HepG2 (cell line): ENCODE measurements around the gene RGS6.

Experiments used
- CTCF ChIP-seq: sonication (generic); formaldehyde crosslinking; IDR thresholded peaks from 2 replicates; pipeline ENCODE4 v1.5.0; 2020; ENCODE audit warnings: mild to moderate bottlenecking, missing genetic modification reagents, moderate library complexity
- ELK4 ChIP-seq: sonication (generic); formaldehyde crosslinking; IDR thresholded peaks from 2 replicates; pipeline ENCODE4 v1.9.0; 2021; ENCODE audit warnings: missing genetic modification reagents, borderline replicate concordance
- EP300 ChIP-seq, 3 experiments: sonication (generic) in 1 of 3; formaldehyde crosslinking in 1 of 3; IDR thresholded peaks; 2 replicates each; pipeline versions ENCODE4 v1.5.1 to v1.6.1; 2011 to 2020; ENCODE audit warnings: low read depth in 2 of 3, low read length in 2 of 3, borderline replicate concordance in 1 of 3, improper control_type of control experiment in 1 of 3, mild to moderate bottlenecking in 1 of 3, missing genetic modification reagents in 1 of 3, moderate library complexity in 1 of 3
- IKZF1 ChIP-seq: fragments of 450-650 bp; IDR thresholded peaks from 2 replicates; pipeline ENCODE4 v1.7.1; 2016
- MIXL1 ChIP-seq: IDR thresholded peaks from 2 replicates; pipeline ENCODE4 v1.6.1; 2016
- MXI1 ChIP-seq: IDR thresholded peaks from 3 replicates; pipeline ENCODE4 v1.6.1; 2012; ENCODE audit warnings: low read depth, low read length, inconsistent platforms, borderline replicate concordance
- SMARCC2 ChIP-seq: fragments of 450-650 bp; IDR thresholded peaks from 2 replicates; pipeline ENCODE4 v1.6.1; 2017; ENCODE audit warnings: antibody characterized with exemption, mild to moderate bottlenecking
- ZNF256 ChIP-seq: sonication (generic); formaldehyde crosslinking; conservative IDR thresholded peaks from 2 replicates; pipeline ENCODE4 v1.4.0; 2020; ENCODE audit warnings: missing genetic modification reagents
- ZNF788 ChIP-seq: sonication (generic); formaldehyde crosslinking; IDR thresholded peaks from 2 replicates; pipeline ENCODE4 v1.5.0; 2020; ENCODE audit warnings: mild to moderate bottlenecking, missing genetic modification reagents, borderline replicate concordance
- TF ChIP-seq, protein P1 (sequence below): sonication (generic); formaldehyde crosslinking; IDR thresholded peaks from 2 replicates; pipeline ENCODE4 v1.8.1; 2023; ENCODE audit warnings: missing genetic modification reagents, inconsistent platforms, borderline replicate concordance

DNA sequence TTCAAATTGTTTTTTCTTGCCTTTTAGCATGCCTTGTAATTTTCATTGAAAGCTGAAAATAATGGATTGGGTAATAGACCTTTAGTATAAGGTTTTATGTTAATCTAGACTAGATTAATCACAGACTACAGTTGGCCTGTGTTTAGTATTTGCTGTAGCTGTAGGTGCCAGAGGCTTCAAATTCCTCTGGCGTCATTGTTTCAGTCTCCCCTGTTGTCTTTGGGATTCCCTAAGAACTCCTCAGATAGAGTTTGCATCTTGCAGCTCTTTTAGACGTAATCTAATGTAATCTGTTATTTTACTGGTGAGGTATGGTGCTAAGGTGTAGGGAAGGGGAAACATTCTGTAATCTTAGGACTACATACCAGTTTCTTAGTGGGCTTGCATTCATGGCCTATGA is 113.0 kb downstream of the RGS6 start:
- TF ChIP-seq SMARCC2 = no peak
- no peak for TF ChIP-seq ZNF788 (CRISPR knock-in tag)
- TF ChIP-seq CTCF (CRISPR knock-in tag) = no peak
- no peak for TF ChIP-seq EP300 (IDR thresholded peaks at IDR 0.05; ENCODE audit: low read depth in 2 of 2, low read length in 2 of 2)
- no peak for TF ChIP-seq EP300 (CRISPR knock-in tag; IDR thresholded peaks at IDR 0.05; ENCODE audit: borderline replicate concordance)
- TF ChIP-seq, protein P1, sequence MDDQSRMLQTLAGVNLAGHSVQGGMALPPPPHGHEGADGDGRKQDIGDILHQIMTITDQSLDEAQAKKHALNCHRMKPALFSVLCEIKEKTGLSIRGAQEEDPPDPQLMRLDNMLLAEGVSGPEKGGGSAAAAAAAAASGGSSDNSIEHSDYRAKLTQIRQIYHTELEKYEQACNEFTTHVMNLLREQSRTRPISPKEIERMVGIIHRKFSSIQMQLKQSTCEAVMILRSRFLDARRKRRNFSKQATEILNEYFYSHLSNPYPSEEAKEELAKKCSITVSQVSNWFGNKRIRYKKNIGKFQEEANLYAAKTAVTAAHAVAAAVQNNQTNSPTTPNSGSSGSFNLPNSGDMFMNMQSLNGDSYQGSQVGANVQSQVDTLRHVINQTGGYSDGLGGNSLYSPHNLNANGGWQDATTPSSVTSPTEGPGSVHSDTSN (CRISPR knock-in tag) = no peak
- TF ChIP-seq ZNF256 (CRISPR knock-in tag) = no peak
- no peak for TF ChIP-seq ELK4 (CRISPR knock-in tag)
- no peak for TF ChIP-seq MIXL1 (CRISPR knock-in tag)
- no peak for TF ChIP-seq MXI1
- no peak for TF ChIP-seq IKZF1
